GM15510 (cell line): Measurements from ENCODE around the gene MYO7A.

Experiments
- POLR2A ChIP-seq: IDR thresholded peaks from 3 replicates; pipeline ENCODE4 v1.6.1; 2011; ENCODE audit warnings: borderline replicate concordance; ENCODE audit not compliant: insufficient read length; ENCODE audit errors: extremely low read depth

The MYO7A gene

DNA sequence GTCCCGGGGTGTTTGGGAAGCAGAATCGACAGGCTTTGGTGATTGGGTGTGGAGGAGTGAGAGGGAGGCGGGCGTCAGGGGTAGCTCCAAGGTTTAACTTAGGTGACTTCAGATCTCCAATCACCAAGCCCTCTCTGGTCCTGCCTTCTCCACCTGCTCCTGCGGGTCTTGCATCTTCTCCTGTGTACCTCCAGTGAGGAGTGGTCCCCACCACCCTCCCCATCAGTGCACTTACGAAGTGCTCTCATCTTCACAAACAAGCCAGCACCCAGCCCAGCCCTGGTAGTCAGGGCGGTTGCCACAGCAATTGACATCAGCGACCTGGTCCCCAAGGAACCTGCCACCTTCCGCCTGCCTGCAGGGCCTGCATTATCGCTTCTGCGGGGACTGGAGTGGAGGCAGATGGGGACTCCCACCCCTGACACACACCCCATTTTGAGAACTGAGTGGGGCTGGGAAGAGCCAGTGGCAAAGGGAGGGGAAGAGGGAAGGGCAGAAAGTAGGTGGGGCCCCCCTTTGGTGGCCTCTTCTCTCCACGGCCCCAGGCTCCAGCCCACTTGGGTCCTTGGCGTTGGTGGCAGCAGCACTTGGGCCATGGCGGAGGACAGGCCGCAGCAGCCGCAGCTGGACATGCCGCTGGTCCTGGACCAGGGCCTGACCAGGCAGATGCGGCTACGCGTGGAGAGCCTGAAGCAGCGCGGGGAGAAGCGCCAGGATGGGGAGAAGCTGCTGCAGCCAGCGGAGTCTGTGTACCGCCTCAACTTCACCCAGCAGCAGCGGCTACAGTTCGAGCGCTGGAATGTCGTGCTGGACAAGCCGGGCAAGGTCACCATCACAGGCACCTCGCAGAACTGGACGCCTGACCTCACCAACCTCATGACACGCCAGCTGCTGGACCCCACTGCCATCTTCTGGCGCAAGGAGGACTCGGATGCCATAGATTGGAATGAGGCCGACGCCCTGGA lies 25.5 kb upstream of the MYO7A start, which contains the start of gene OMP:
Gene OMP (plus strand): TSS at position 595 of the 965 bp plus-strand sequence. CDS start 0 bp downstream, at position 595.
- TF ChIP-seq POLR2A: no peak

DNA sequence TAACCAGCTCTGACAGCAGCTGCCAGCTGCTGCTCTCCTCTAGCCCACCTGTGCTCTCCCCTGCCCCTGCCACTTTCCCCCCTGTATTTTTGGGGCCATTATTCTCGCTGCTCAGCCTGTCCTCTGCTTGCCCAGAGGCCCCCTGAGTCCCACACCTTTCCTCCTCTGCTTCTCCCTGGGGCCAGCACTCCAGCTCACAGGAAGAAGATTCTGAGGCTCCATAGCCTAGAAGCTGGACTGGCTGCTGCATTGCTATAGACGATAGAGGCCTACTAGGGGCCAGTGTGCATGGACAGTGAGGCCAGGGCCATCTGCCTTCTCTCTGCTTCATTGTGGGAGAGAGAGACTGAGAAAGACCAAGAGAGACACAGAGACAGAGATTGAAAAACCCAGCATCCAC lies 24.7 kb upstream of the MYO7A start:
- TF ChIP-seq POLR2A: no peak

DNA sequence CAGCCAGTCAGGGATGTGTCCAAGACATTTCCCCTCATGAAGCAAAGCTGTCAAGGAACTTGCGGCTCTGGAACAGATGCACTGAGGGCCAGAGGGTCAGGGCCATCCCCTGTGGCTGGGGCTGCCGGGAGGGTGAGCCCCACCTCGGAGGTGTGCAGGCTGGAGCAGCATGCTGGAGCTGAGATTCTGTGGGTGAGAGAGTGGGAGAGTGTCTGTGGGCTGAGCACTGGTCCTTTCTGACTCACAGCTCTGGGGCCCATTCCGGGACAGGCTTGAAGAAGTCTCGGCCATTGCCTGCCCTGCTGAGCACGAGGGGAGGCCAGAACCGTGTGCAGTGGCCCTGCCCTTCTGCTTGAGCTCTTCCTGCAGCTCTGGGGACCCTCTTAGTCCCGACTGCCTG lies 23.3 kb upstream of the MYO7A start:
- no peak for TF ChIP-seq POLR2A

DNA sequence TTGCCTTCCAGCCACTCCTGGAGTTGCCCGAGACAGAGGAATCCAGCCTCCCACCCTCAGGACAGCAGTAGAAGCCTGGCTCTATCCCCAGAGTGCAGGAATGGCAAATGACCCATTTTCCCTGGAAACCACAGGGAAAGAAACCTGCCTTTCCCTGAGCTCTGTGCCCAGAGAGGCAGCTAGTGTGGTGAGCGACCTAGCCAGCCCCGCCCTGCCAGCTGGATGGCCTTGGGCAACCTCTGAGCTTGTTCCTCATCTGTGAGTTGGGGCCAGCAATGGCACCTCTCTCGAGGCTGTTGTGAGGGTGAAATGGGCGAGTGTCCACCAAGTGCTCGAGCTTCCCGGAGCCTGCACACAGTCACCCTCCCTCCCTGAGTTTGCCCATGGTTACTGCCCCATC lies 21.7 kb upstream of the MYO7A start:
- TF ChIP-seq POLR2A: no peak

DNA sequence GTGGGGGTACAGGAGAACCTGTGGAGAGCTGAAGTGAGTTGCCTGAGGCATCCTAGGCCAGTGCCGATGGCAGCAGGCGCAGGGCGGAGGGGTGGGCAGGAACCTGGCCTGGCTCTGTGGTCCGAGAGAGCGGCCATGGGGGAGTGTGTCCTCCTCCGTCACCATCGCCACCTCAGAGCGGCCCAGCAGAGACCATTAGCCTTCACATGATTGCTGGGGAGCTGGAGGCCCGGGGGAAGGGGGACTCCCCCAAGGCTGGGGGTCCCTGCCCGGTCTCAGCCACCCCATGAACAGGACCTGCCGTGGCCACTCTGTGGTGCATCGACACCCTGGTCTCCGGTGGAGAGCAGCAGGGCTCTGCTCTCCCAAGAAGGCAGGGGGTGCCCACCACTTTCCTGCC lies 21.3 kb upstream of the MYO7A start:
- TF ChIP-seq POLR2A: no peak

DNA sequence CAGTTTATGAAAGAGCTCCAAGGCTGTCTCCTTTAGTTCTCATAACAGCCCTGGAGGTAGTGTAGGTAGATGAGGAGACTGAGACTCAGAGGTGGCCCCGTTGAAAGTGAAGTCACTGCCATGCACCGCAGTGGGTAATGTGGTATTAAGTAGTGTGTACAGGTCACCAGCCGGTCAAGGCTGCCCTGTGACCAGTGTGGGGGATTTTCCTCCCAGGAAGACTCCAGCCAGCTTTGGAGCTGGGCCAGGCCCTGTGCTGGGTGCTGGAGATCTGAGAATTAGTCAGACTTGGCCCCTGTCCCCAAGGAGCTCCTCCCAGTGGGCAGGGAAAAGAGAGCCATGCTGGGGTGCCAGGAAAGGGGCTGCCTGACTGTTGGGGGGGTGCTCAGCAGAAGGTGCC lies 20.1 kb upstream of the MYO7A start:
- TF ChIP-seq POLR2A: no peak

DNA sequence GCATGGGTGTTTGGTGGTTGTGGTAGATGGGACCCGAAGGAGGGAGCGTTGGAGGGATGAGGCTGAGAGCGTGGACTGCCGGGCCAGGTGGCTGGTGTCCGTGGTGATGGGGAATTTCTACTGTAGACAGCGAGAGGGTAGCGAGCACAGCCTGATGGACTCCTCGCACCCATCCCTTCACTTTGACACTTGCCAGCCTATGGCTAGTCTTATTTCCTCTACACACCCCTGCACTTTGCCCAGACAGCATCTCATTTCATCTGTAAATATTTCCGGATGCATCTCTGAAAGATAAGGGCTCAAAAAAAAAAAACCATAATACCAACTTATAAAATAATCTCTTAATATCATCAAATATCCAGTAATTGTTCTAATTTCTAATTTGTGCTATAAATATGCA lies 19.6 kb upstream of the MYO7A start:
- no peak for TF ChIP-seq POLR2A

DNA sequence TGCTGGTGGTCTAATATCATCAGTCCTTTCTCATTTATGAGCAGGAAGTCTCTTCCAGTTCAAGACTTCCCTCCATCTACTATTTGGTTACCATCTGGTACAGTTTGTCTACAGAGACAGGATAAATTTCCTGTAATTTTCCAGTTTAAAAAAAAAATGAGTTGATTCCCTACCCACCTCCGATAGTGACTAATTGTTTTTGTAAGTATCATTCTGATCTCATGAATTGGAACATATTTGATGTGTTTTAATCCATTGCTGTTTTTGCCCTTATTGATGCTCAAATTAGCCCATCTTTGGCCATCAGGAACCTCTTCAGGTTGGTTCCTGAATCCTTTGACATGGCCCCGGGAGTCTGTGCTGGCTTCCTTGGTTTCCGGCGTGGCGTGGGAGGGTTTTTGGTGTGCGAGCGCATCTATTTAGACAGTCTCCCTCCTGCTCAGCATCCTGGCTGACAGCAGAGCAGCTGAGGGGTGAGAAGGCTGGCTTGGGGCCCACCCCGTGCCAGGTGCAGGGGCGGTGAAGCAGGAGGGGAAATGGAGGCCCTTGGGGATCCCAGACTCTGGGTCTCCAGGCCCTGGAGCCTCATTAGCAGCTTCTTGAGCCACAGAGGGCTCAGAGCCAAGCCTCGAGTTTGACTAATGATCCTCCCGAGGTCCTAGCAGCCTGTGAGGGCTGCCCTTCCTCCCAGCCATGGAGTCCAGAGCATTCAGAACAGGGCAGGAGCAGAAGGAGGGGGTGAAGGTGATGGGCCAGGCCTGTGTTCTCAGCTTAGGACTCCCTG lies 18.6 kb upstream of the MYO7A start:
- no peak for TF ChIP-seq POLR2A

DNA sequence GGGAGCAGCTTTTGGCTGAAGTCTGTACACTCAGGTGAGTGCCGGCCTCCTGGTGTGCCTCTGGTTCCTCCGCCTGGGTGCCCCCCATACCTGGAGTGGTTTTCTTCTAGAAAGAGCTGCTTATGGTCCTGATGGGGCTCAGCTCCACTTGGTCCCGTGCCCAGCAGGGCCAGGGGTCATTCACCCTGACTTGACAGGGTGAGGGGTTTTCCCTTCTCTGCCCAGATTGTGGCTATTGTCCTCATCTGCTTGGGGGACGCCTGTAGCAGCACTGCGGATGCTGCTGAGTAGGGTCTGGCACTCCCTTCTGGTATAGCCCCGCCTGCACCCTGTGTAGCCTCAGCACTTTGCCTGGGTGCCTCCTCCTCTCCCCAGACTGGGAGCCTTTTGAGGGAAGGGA lies 17.2 kb upstream of the MYO7A start:
- no peak for TF ChIP-seq POLR2A

DNA sequence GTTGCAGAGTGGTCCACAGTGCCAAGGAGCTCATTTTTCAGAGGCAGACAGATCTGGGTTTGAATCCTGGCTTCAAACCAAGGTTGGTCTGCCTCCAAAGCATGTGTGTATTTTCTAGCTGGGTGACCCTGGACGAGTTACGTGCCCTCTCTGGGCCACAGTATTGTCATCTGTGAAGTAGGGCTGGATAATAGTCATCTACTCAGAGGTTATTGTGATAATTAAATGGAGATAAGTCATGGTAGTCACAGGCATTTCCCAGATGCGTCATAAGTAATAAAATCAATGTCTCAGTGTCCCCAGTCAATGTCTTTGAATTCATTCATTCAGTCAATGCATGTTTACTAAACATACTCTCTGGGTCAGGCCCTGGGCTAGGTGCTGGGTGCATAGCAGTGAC lies 16.8 kb upstream of the MYO7A start:
- no peak for TF ChIP-seq POLR2A

DNA sequence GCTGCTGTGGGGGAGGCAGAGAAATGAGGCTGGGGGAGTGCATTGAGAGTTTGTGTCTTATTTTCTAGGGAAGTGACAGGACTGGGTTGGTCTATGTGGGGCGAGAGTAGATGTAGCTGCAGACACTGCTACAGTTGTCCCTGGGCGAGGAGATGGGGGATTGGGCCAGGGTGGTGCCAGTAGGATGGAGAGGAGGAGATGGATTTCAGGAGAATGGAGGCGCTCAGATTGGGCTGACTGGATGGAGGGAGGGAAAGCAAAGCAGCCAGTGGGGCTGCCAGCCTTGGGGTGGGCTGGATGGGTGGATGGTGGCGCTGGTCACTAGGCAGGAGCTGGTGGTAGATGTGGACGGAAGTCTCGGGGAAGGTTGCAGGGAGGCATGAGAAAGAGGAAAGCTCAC lies 16.1 kb upstream of the MYO7A start:
- no peak for TF ChIP-seq POLR2A

DNA sequence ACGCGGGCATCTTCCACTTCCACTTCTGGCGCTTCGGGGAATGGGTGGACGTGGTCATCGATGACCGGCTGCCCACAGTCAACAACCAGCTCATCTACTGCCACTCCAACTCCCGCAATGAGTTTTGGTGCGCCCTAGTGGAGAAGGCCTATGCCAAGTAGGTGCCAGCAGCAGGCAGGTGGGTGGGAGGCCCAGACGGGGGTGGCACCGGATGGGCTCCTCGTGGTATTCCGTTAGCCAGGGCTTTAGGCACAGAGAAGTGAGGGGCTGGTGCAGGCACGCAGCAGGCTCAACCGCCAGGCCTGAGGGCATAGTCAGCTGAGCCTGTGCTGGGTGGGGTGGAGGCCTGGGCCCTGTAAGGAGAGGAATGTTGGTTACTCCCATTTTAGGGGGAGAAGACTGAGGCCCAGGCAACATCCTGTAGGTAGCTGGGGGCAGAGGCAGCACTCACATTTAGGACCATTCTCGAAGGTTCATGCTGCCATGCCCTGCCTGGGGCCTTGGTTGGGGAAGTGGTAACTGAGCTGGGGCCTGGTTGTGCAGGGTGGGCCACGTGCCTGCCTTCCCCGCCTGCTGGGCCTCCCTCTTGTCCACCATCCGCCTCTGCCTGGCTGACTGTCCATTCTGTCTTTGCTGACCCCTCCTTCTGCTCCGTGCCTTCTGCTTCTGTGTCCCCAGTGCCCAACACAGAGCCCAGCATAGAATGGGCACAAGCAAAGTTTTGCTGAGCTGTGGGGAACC lies 15.2 kb upstream of the MYO7A start:
- no peak for TF ChIP-seq POLR2A

DNA sequence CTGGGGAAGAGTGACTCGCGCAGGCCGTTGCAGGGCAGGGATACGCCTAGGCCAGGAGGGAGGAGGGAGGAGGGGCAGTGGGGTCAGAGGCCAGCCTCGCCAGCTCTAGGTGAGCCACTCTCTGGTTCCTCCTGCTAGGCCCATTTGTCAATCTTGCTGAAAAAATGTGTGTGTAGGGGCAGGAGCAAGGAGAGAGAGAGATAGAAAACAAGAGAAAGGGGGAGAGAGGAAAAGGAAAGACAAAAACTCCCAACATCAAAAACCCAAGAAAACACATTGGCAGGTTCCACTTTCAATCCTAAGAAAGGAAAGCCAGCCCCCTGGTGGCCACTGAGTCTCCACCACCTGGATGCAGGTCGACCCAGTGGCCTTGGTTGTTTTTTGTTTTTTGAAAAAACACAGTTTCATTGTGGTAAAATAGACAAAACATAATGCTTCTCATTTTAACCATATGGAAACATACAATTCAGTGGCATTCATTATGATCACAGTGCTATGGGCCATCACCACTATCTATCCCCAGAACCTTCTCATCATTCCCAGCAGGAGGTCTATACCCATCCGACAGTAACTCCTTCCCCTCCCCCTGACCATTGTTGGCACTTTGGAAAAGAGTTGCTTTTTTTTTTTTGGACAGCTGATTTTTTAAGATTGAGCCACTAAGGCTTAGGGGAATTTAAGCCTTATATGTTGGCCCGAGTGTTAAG lies 14.5 kb upstream of the MYO7A start:
- no peak for TF ChIP-seq POLR2A

DNA sequence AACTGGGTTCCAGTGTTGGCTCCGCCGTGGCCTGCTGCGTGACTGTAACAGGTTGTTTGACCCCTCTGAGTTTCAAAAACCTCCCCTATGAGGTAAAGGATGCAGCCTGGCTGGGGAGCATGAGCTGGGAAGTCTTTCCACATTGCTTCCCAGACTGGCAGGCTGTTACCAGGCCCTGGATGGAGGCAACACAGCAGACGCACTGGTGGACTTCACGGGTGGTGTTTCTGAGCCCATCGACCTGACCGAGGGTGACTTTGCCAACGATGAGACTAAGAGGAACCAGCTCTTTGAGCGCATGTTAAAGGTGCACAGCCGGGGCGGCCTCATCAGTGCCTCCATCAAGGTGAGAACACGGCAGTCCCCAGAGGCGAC lies 14.0 kb upstream of the MYO7A start:
- TF ChIP-seq POLR2A: no peak
